OCI-LY1 (cell line): ENCODE data around the gene UBALD2.

Source experiments
- EZH2 ChIP-seq: fragments of 200-600 bp; sonication (generic), shearing (Covaris generic); IDR thresholded peaks from 2 replicates; pipeline ENCODE4 v1.8.0; 2017; ENCODE audit warnings: borderline replicate concordance, mixed run types, mild to moderate bottlenecking, antibody characterized with exemption, low read length, moderate library complexity, mixed read lengths
- TF ChIP-seq, protein P1 (sequence below): fragments of 200-600 bp; sonication (generic), shearing (Covaris generic); IDR thresholded peaks from 2 replicates; pipeline ENCODE4 v1.5.1; 2017; ENCODE audit warnings: mild to moderate bottlenecking, antibody characterized with exemption, low read length, moderate library complexity, mixed read lengths

DNA sequence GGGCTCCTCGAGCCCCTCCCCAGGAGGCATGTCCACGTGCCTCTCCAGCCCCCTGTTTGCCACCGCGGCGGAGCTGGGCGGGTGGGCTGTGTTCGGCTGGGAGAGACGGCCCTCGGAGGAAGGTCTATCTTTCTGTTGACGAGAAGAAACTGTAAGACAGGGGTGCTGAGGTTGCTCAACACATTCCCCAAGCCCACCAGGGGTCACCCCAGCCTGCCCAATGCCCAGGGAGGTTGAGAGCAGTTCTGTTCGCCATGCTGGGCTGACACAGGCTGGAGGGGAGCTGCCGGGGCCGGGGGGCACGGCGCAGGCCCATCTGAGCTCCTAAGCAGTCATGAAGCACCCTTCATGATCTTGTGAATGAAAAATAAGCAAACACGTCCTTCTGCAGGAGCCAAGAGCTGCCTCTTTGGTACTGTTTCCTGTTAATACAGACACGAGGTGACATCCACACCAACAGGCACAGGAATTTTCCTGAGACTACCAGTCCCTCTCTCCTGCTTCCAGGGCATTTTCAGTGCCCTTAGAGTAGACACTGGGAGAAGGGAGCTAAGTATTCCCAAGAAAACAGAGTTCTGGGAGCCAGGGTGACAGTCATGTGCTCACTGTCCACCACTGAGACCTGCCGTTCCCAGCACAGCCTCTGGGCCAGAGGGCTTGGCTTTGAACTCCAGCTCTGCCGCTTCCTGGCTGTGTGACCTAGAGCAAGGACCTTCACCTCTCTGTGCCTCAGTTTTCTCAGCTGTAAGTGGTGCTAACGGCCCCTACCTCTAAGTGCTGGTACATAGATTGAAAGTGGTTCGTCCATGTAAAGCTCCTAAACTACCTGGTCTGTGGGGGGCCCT lies 9.2 kb downstream of the UBALD2 start:
- TF ChIP-seq, protein P1, sequence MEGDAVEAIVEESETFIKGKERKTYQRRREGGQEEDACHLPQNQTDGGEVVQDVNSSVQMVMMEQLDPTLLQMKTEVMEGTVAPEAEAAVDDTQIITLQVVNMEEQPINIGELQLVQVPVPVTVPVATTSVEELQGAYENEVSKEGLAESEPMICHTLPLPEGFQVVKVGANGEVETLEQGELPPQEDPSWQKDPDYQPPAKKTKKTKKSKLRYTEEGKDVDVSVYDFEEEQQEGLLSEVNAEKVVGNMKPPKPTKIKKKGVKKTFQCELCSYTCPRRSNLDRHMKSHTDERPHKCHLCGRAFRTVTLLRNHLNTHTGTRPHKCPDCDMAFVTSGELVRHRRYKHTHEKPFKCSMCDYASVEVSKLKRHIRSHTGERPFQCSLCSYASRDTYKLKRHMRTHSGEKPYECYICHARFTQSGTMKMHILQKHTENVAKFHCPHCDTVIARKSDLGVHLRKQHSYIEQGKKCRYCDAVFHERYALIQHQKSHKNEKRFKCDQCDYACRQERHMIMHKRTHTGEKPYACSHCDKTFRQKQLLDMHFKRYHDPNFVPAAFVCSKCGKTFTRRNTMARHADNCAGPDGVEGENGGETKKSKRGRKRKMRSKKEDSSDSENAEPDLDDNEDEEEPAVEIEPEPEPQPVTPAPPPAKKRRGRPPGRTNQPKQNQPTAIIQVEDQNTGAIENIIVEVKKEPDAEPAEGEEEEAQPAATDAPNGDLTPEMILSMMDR = no peak
- no peak for TF ChIP-seq EZH2
